K562 (cell line): ENCODE results near the gene GNRH2. TPM values are rescaled to one million over a fixed set of nuclear protein-coding genes. Genes with fewer than 3 reads are reported as not detected.

Source experiments
- BCOR ChIP-seq: fragments of 450-650 bp; IDR thresholded peaks from 2 replicates; pipeline ENCODE4 v1.6.1; 2016
- CREB3 ChIP-seq: fragments of 450-650 bp; conservative IDR thresholded peaks from 2 replicates; pipeline ENCODE4 v1.6.1; 2016; ENCODE audit warnings: missing genetic modification characterization, low read depth, mild to moderate bottlenecking, missing compliant biosample characterization, moderate library complexity
- CTBP1 ChIP-seq: fragments of 450-650 bp; IDR thresholded peaks from 2 replicates; pipeline ENCODE4 v1.6.1; 2016; ENCODE audit warnings: borderline replicate concordance
- FOSL1 ChIP-seq: fragments of 200-800 bp; sonication (Bioruptor generic); conservative IDR thresholded peaks from 2 replicates; pipeline ENCODE4 v1.6.1; 2016; ENCODE audit warnings: missing genetic modification characterization, missing compliant biosample characterization
- HDGF ChIP-seq: fragments of 450-650 bp; IDR thresholded peaks from 2 replicates; pipeline ENCODE4 v1.6.1; 2016
- HNRNPL ChIP-seq: fragments of 200-400 bp; formaldehyde crosslinking; IDR thresholded peaks from 2 replicates; pipeline ENCODE4 v1.6.1; 2017; ENCODE audit warnings: low read depth, mild to moderate bottlenecking, low read length
- HOXB6 ChIP-seq: fragments of 250-450 bp; sonication (Bioruptor Pico); IDR thresholded peaks from 2 replicates; pipeline ENCODE4 v1.5.1; 2022; ENCODE audit warnings: mild to moderate bottlenecking, borderline replicate concordance
- MAFK ChIP-seq: IDR thresholded peaks from 2 replicates; pipeline ENCODE4 v1.6.1; 2011; ENCODE audit warnings: low read length, improper control_type of control experiment
- MNT ChIP-seq, 2 experiments: fragments of 450-650 bp; conservative IDR thresholded peaks; 2 replicates each; pipeline ENCODE4 v1.6.1; 2017; ENCODE audit warnings: mild to moderate bottlenecking in 2 of 2, moderate library complexity in 2 of 2
- NCOR1 ChIP-seq: fragments of 450-650 bp; IDR thresholded peaks from 2 replicates; pipeline ENCODE4 v1.6.1; 2016; ENCODE audit warnings: mild to moderate bottlenecking, moderate library complexity
- REST ChIP-seq, 2 experiments: fragments of 450-650 bp; formaldehyde crosslinking in 1 of 2; IDR thresholded peaks; 2 replicates each; pipeline versions ENCODE4 v1.4.0 to v1.6.1; 2014 to 2020; ENCODE audit warnings: mild to moderate bottlenecking in 2 of 2, borderline replicate concordance in 1 of 2, low read depth in 1 of 2
- SMARCE1 ChIP-seq: fragments of 450-650 bp; IDR thresholded peaks from 2 replicates; pipeline ENCODE4 v1.7.1; 2016; ENCODE audit warnings: mild to moderate bottlenecking
- TSC22D4 ChIP-seq: fragments of 450-650 bp; IDR thresholded peaks from 2 replicates; pipeline ENCODE4 v1.6.1; 2016; ENCODE audit warnings: missing genetic modification characterization, missing biosample characterization, control low read depth
- ZNF143 ChIP-seq: sonication (generic); formaldehyde crosslinking; IDR thresholded peaks from 2 replicates; pipeline ENCODE4 v1.9.0; 2022; ENCODE audit warnings: mild to moderate bottlenecking, missing genetic modification reagents
- ZNF174 ChIP-seq: fragments of 250-450 bp; sonication (Bioruptor Pico); IDR thresholded peaks from 2 replicates; pipeline ENCODE4 v1.4.0; 2020; ENCODE audit warnings: mild to moderate bottlenecking
- ZNF280A ChIP-seq: fragments of 450-650 bp; IDR thresholded peaks from 2 replicates; pipeline ENCODE4 v1.6.1; 2018; ENCODE audit warnings: mild to moderate bottlenecking, low read depth; ENCODE audit not compliant: partially characterized antibody
- ZNF707 ChIP-seq: fragments of 250-450 bp; sonication (Bioruptor Pico); conservative IDR thresholded peaks from 2 replicates; pipeline ENCODE4 v1.8.0; 2022; ENCODE audit warnings: inconsistent platforms, mild to moderate bottlenecking, moderate library complexity
- polyA plus RNA-seq, 8 experiments: library from polyadenylated mRNA; depleted of rRNA in 4 of 8; stranded (reverse) in 5 of 8; unstranded in 3 of 8; fragments of >200 nt; fragmentation: Nextera tagmentation in 2 of 8; fragmentation: Illumina TruSeq in 1 of 8; extraction: Ambion mirVana in 2 of 8; extraction: Trizol in 1 of 8; gene quantifications; 2 replicates each; pipeline versions ENCODE4 v1.2.1 to v1.2.3, GENCODE V29; 2011 to 2014; ENCODE audit warnings: inconsistent platforms in 1 of 8, missing spikeins in 1 of 8
- total RNA-seq, 7 experiments: library from RNA; depleted of rRNA in 6 of 7; stranded (reverse); fragments of >200 nt in 6 of 7; fragmentation: Illumina TruSeq in 2 of 7; extraction: Trizol in 2 of 7; gene quantifications; 2 replicates each; pipeline versions ENCODE4 v1.2.1 to v1.2.3, GENCODE V29; 2011 to 2021; ENCODE audit warnings: low replicate concordance in 1 of 7

The GNRH2 gene
- total and polyA plus RNA-seq, 9 of the 15 experiments (the other 6 are each of a cell fraction or from before 2014, with no cell fraction given), result 0.11 to 0.50 (median 0.24) TPM; not detected in 5

- TF ChIP-seq ZNF143 (CRISPR knock-in tag) (no peak), MNT (conservative IDR thresholded peaks at IDR 0.05) (peak; percentile 63 to 82), CREB3 (tag) (no peak), SMARCE1 (peak; percentile 56; the same call in 1 of the 2 replicates), TSC22D4 (tag) (no peak), HNRNPL (no peak), BCOR (0 out of 2 replicates have a peak, but pooled peaks have one; percentile 36), REST (IDR thresholded peaks at IDR 0.05; ENCODE audit: borderline replicate concordance) (peak; percentile 98), REST (CRISPR knock-in tag; IDR thresholded peaks at IDR 0.05; ENCODE audit: low read depth) (no peak), ZNF280A (no peak), HOXB6 (CRISPR knock-in tag) (no peak), ZNF707 (no peak), CTBP1 (peak; percentile 74; the same call in 1 of the 2 replicates), HDGF (no peak), MAFK (peak; percentile 38; the same call in 1 of the 2 replicates), ZNF174 (no peak), FOSL1 (tag) (no peak), NCOR1 (peak; percentile 47)
These were observed 34.3 kb downstream of the GNRH2 start (continued) for GRCh38 chr20:3077618-3078134.
